ENCODE measurements around the gene SLC2A1.

The SLC2A1 gene

DNA sequence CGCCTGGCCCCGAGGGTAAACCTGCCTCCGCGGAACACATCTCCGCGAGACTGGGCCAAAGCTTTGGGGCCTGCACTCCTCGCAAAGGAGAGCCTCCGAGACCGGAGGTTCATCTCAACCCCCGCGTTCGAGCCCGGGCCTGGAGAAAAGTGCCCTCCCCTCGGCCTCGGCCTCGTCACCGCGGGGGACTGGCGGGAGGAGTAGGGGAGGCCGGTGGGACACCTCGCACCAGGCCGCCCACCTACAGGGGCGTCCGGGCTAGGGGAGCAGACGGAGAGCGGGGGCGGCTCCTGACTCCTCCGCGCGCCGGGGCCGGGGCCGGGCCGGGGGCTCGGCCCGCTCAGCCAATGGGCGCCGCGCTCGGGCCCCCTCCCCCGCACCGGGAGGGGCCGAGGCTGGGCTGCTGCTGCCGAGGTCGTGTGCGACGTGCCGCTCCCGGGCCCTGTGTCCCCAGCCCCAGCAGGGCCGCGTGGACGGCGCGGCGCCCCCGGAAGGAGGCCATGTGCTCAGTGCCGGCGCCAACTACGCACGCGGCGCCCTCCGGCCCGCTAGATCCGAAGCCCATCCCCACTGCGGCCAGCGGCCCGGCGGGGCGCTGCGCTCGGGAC is 684 bp downstream of the SLC2A1 start:
- H3K27ac ChIP-seq = peak overlapping the region; percentile 82
- peak; percentile 86; the same call in 1 of the 2 replicates for TF ChIP-seq ZFX (IDR thresholded peaks at IDR 0.05)
- TF ChIP-seq, protein P1, sequence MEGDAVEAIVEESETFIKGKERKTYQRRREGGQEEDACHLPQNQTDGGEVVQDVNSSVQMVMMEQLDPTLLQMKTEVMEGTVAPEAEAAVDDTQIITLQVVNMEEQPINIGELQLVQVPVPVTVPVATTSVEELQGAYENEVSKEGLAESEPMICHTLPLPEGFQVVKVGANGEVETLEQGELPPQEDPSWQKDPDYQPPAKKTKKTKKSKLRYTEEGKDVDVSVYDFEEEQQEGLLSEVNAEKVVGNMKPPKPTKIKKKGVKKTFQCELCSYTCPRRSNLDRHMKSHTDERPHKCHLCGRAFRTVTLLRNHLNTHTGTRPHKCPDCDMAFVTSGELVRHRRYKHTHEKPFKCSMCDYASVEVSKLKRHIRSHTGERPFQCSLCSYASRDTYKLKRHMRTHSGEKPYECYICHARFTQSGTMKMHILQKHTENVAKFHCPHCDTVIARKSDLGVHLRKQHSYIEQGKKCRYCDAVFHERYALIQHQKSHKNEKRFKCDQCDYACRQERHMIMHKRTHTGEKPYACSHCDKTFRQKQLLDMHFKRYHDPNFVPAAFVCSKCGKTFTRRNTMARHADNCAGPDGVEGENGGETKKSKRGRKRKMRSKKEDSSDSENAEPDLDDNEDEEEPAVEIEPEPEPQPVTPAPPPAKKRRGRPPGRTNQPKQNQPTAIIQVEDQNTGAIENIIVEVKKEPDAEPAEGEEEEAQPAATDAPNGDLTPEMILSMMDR (conservative IDR thresholded peaks at IDR 0.05) = no peak

DNA sequence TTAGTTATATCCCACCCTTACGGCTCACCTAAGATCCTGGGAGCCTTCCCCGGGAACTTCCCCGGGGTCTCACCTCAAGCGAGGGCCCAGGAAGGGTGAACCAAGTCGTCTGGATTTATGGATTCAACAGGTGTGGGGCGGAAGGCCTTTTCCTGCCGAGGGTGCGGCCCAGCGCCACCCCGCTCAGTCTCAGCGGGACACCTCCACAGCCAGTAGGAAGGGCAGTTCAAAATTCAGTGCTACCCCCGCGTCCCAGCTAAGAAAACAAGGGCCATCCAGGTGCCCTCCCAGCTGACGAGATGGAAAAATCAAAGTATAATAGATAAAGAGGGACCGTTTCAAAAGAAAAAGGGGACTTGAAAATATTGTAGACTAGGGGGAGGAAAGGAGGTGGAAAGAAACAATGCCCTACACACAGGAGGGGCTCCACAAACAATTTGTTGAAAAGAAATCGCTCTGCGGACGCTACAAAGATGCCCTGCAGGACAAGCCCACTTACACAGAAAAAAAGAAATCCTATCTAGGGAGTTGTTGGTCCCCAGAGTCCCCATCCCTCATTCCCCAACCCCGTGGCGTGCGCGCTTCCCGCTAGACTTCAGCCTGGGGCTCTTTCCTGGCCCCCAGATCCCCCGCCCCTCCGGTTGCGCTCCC is 1.3 kb downstream of the SLC2A1 start:
- TF ChIP-seq, protein P1 (conservative IDR thresholded peaks at IDR 0.05) = no peak
- no peak for TF ChIP-seq ZFX (IDR thresholded peaks at IDR 0.05)
- peak overlapping the region; percentile 82 for H3K27ac ChIP-seq

DNA sequence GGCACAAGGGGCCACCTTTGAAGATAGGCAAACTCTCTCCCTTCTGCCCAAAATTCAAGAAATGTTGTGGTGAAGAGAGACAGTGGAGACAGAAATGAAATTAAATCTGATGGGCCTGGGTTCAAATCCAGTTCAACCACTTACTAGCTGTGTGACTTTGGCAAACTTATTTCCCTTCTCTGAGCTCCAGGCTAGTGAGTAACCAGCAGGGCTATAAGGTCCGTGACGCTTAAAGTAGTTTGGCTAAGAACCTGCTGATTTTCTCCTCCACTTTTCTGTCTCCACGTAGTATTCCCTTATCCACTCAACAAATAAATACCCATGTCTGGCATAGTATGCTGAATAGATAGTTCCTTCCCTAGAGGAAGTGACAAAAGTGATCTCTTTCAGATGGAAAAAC is 1.9 kb downstream of the SLC2A1 start:
- no peak for TF ChIP-seq ZFX (IDR thresholded peaks at IDR 0.05)
- TF ChIP-seq, protein P1 (conservative IDR thresholded peaks at IDR 0.05) = no peak
- H3K27ac ChIP-seq = no peak overlapping the region

DNA sequence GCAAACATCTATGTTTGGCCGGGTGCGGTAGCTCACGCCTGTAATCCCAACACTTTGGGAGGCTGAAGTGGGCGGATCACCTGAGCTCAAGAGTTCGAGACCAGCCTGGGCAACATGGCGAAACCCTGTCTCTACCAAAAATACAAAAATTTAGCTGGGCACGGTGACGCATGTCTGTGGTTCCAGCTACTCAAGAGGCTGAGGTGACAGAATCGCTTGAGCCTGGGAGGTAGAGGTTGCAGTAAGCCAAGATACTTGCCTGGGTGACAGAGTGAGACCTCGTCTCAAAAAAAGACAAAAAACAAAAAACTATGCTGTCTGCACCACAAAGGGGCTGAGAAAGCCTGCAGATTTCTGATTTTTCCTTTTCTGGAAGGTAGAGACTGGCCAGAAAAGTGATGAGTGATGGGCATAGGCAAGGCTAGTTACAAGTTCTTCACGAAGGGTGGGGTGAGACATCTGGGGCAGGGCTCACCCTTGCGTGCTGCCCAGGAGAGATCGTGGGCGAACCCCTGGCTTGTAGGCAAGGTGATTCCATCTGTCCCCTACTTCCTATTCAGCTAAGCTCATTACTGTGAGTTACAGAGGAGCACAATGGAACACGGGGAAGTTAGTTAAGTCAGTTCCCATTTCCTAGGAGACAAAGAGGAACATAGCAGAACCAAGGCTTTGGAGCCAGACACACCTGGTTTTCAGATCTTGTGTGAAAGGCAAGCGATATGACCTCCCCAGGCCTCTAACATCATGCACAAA is 3.2 kb downstream of the SLC2A1 start:
- TF ChIP-seq, protein P1 (conservative IDR thresholded peaks at IDR 0.05) = no peak
- TF ChIP-seq ZFX (IDR thresholded peaks at IDR 0.05) = no peak
- H3K27ac ChIP-seq = no peak overlapping the region

DNA sequence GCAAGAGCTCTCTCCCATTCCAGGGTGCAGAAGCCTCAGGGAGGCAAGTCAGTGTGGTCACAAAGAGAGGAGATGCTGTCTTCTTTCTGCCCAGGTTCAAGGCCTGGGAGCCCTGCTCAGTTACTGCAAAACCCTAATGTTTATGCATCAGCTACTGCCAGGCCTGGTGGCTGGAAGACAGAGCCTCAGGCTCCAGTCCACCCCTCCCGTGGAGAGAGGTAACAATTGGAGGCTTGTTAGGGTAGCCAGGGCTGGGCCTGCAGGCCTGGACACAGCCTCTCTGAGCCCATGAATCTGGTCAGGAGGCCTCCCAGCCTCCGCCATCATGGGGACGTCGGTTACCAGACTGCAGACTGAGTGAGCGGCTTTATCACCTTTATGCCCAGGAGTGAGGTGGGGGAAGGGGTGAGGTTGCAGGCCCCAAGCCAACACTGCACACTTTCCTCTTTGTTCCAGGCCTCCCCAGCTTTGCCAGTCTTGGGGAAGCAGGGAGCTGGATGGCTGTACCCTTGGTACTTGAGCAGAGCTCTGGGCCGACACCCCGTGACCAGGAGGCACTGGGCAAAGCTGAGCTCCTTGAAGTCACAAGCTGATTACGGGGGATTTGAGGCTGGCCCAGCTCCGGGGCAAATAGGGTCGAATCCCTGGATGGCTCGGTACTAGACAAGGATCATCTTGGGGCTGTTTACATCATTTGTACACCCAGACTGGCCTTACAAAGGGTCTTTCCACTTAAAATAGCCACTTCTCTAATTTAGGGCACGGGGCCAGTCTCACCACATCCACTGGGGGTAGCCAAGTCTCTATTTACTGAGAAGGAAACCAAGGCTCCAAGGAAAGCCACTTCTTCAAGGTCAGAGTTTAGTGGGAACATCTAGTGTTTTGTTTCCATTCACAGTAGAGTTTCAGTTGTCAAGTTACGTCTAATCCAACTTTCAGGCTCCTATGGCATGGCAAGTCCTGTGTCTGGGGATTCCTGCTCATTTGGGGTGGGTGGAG is 5.2 kb downstream of the SLC2A1 start:
- no peak for TF ChIP-seq ZFX (IDR thresholded peaks at IDR 0.05)
- TF ChIP-seq, protein P1 (conservative IDR thresholded peaks at IDR 0.05) = no peak
- H3K27ac ChIP-seq = no peak overlapping the region

DNA sequence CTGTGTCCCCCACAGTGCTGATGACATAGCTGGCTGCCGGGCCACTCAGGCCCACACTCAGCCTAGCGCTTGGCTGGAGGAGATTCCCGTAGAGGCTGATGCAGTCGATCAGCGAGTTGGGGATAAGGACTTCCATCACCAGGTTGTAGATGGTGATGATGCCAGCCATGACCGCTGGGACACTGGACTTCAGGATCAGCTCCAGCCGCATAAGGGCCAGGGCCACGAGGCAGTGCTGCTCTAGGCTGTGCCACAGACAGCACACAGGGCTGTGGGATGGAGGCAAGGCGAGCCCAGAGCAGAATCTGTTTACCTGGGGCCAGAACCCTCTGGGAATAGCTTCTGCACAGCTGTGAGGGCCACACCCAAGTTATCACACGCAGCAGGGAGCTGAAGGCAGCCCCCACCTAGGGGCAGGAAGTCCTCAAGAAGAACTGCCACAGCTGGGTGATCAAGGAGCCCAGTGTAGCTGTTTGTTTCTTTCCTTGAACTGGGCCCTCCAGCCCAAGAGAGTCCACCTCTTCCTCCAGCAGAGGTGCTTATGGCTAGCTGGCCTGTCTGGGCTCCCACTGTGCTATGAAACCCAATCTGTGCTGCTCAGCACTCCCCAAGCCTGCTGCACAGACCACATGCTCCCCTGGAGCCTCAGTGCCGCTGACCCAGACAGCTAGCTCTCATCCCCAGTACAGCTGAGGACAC is 6.2 kb downstream of the SLC2A1 start:
- TF ChIP-seq, protein P1 (conservative IDR thresholded peaks at IDR 0.05) = no peak
- TF ChIP-seq ZFX (IDR thresholded peaks at IDR 0.05) = no peak
- H3K27ac ChIP-seq = no peak overlapping the region

All from C4-2B (cell line).